Panc1 (cell line): ENCODE results near the gene ZFYVE28. TPM values are rescaled to one million over a fixed set of nuclear protein-coding genes. Genes with fewer than 3 reads are reported as not detected.

ENCODE experiments used
- ATAC-seq: fragments of 200-7000 bp; cut with Tn5 transposase; 2 replicates; pipeline ENCODE4 v1.9.1; 2020; ENCODE audit warnings: mild to moderate bottlenecking, moderate library complexity
- BruUV-seq: library from RNA; stranded (reverse); fragments of 400-500 nt; replicated peaks from 2 replicates; lab custom pipeline; 2021; lab: Mats Ljungman, UMichigan
- CTCF ChIA-PET: fragments of 300-600 bp; sonication (Branson Sonifier 250); formaldehyde crosslinking; loops from one replicate; lab custom pipeline; 2022; ENCODE audit warnings: antibody characterized with exemption; lab: Charles Lee
- POLR2A ChIA-PET: fragments of 300-600 bp; sonication (Branson Sonifier 250); formaldehyde crosslinking; loops from one replicate; lab custom pipeline; 2022; ENCODE audit warnings: antibody characterized with exemption; lab: Charles Lee
- DNase-seq: peaks from one replicate; pipeline ENCODE4 v3.0.0-alpha.2; 2010; ENCODE audit warnings: low read depth, low spot score
- H3K27ac ChIP-seq: 2 replicates; pipeline ENCODE4 v1.5.1; 2011; ENCODE audit warnings: mild to moderate bottlenecking, low read length, inconsistent platforms
- H3K27me3 ChIP-seq: fragments of 200-500 bp; sonication (Bioruptor generic); 2 replicates; pipeline ENCODE4 v1.6.0; 2014; ENCODE audit warnings: low read length, inconsistent platforms; ENCODE audit not compliant: control insufficient read depth, insufficient read depth
- H3K36me3 ChIP-seq: fragments of 200-500 bp; sonication (Bioruptor generic); 2 replicates; pipeline ENCODE4 v1.5.1; 2014; ENCODE audit warnings: inconsistent platforms, mild to moderate bottlenecking, low read length, moderate library complexity; ENCODE audit not compliant: control insufficient read depth, insufficient read depth
- H3K4me1 ChIP-seq: 2 replicates; pipeline ENCODE4 v1.5.1; 2011; ENCODE audit warnings: inconsistent platforms, mild to moderate bottlenecking, low read length, moderate library complexity; ENCODE audit not compliant: control insufficient read depth, insufficient read depth
- H3K4me3 ChIP-seq, 2 experiments: 2 replicates each; pipeline ENCODE4 v1.5.1; 2011 to 2012; ENCODE audit warnings: low read depth in 2 of 2, low read length in 2 of 2, mild to moderate bottlenecking in 2 of 2, inconsistent platforms in 1 of 2, moderate library complexity in 1 of 2
- H3K9me3 ChIP-seq: fragments of 200-500 bp; sonication (Bioruptor generic); 2 replicates; pipeline ENCODE4 v1.5.1; 2014; ENCODE audit warnings: low read depth, mild to moderate bottlenecking, inconsistent platforms, low read length, moderate library complexity; ENCODE audit not compliant: control insufficient read depth, insufficient read depth
- POLR2AphosphoS5 ChIP-seq: IDR thresholded peaks from 2 replicates; pipeline ENCODE4 v1.6.1; 2012; ENCODE audit warnings: mild to moderate bottlenecking, low read depth, low read length, moderate library complexity
- SIN3A ChIP-seq: IDR thresholded peaks from 2 replicates; pipeline ENCODE4 v1.6.1; 2012; ENCODE audit warnings: low read depth, mild to moderate bottlenecking, low read length, moderate library complexity, borderline replicate concordance; ENCODE audit not compliant: insufficient read depth
- TCF7L2 ChIP-seq: IDR thresholded peaks from 2 replicates; pipeline ENCODE4 v1.6.1; 2011; ENCODE audit warnings: mild to moderate bottlenecking, low read depth, low read length, inconsistent platforms
- in situ Hi-C: cut with HindIII; loops from 2 replicates; pipeline ENCODE4 v1.10.0; 2016; ENCODE audit warnings: low sequenced_read_pairs, low pct_unique_long_range_greater_than_20kb
- intact Hi-C: fragments of 100-400 bp; cut with micrococcal nuclease; formaldehyde crosslinking; loops from one replicate; pipeline ENCODE4 v1.10.0; 2022; ENCODE audit not compliant: unreplicated experiment
- total RNA-seq: library from RNA; stranded (reverse); gene quantifications from one replicate; pipeline ENCODE4 v1.2.1, GENCODE V29; 2021; ENCODE audit not compliant: unreplicated experiment
- TF ChIP-seq, protein P1 (sequence below), 2 experiments: IDR thresholded peaks; 2 replicates each; pipeline ENCODE4 v1.6.1; 2011 to 2012; ENCODE audit warnings: low read depth in 2 of 2, control low read depth in 1 of 2, low read length in 1 of 2, mild to moderate bottlenecking in 1 of 2, moderate library complexity in 1 of 2; ENCODE audit not compliant: insufficient read depth in 1 of 2
- TF ChIP-seq, protein P2 (sequence below): fragments of 450-650 bp; IDR thresholded peaks from 2 replicates; pipeline ENCODE4 v1.5.1; 2017; ENCODE audit warnings: mild to moderate bottlenecking

Gene ZFYVE28
- total RNA-seq, 1 experiment from 2014 or later = 11.9 TPM

DNA sequence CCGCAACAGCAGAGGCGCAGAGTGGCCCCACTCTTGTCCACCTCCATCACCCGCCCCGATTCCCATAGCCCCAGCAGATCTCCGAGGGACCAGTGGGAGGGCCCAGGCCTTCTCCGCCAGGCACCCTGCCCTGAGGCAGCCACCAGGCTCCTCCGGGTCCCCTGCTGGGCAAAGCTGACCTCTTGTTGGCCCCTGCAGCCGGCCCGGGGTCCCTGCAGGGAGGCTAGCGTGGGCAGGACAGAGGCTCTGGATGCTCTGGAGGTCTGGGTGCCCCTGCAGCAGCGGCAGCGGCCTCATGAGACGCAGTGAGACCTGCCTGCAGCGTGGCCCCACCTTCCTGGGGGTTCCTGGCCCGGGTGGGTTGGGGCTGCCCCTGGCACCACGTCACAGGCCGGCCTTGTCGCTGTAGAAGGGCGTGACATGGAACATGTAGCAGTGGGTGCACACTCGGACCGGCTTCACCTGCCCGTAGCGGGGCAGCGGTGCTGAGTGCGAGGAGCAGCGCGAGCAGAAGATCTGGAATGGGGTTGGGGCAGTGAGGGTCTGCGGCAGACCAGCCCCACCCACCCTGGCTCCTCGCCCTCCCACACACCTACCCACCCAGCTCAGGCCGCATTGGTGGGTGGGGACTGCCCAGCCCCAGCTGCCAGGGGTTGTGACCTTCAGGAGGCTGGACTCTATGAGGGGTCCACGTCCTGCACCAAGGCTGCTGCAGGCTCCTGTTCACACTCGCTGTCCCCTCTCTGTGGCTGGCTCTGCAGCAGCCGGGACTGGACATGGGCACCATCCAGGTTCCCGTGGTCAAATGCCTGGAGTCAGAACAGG is 147.9 kb downstream of the ZFYVE28 start:
- Histone ChIP-seq H3K27ac (no peak overlapping the region), H3K4me1 (peaks cover 5% of the 10 kb centered on the region; the same call in 1 of the 2 replicates), H3K36me3 (no peaks in the 10 kb centered on the region), H3K9me3 (no peaks in the 10 kb centered on the region), H3K4me3 (no peak overlapping the region), H3K27me3 (no peaks in the 10 kb centered on the region)
- ChIA-PET POLR2A (no interaction called here), CTCF (no interaction called here)
- DNase-seq = no peak
- BruUV-seq = no TSS peak
- ATAC-seq = no peak; the same call in 1 of the 2 replicates
- intact Hi-C loops = no loop called here
- TF ChIP-seq POLR2AphosphoS5 (no peak), TCF7L2 (no peak), SIN3A (no peak)
- TF ChIP-seq, protein P1, sequence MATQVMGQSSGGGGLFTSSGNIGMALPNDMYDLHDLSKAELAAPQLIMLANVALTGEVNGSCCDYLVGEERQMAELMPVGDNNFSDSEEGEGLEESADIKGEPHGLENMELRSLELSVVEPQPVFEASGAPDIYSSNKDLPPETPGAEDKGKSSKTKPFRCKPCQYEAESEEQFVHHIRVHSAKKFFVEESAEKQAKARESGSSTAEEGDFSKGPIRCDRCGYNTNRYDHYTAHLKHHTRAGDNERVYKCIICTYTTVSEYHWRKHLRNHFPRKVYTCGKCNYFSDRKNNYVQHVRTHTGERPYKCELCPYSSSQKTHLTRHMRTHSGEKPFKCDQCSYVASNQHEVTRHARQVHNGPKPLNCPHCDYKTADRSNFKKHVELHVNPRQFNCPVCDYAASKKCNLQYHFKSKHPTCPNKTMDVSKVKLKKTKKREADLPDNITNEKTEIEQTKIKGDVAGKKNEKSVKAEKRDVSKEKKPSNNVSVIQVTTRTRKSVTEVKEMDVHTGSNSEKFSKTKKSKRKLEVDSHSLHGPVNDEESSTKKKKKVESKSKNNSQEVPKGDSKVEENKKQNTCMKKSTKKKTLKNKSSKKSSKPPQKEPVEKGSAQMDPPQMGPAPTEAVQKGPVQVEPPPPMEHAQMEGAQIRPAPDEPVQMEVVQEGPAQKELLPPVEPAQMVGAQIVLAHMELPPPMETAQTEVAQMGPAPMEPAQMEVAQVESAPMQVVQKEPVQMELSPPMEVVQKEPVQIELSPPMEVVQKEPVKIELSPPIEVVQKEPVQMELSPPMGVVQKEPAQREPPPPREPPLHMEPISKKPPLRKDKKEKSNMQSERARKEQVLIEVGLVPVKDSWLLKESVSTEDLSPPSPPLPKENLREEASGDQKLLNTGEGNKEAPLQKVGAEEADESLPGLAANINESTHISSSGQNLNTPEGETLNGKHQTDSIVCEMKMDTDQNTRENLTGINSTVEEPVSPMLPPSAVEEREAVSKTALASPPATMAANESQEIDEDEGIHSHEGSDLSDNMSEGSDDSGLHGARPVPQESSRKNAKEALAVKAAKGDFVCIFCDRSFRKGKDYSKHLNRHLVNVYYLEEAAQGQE (IDR thresholded peaks at IDR 0.05; ENCODE audit: insufficient read depth in 1 of 2, low read depth in 2 of 2, low read length in 1 of 2) = no peak
- TF ChIP-seq, protein P2, sequence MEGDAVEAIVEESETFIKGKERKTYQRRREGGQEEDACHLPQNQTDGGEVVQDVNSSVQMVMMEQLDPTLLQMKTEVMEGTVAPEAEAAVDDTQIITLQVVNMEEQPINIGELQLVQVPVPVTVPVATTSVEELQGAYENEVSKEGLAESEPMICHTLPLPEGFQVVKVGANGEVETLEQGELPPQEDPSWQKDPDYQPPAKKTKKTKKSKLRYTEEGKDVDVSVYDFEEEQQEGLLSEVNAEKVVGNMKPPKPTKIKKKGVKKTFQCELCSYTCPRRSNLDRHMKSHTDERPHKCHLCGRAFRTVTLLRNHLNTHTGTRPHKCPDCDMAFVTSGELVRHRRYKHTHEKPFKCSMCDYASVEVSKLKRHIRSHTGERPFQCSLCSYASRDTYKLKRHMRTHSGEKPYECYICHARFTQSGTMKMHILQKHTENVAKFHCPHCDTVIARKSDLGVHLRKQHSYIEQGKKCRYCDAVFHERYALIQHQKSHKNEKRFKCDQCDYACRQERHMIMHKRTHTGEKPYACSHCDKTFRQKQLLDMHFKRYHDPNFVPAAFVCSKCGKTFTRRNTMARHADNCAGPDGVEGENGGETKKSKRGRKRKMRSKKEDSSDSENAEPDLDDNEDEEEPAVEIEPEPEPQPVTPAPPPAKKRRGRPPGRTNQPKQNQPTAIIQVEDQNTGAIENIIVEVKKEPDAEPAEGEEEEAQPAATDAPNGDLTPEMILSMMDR = no peak
- in situ Hi-C loops = no loop called here

DNA sequence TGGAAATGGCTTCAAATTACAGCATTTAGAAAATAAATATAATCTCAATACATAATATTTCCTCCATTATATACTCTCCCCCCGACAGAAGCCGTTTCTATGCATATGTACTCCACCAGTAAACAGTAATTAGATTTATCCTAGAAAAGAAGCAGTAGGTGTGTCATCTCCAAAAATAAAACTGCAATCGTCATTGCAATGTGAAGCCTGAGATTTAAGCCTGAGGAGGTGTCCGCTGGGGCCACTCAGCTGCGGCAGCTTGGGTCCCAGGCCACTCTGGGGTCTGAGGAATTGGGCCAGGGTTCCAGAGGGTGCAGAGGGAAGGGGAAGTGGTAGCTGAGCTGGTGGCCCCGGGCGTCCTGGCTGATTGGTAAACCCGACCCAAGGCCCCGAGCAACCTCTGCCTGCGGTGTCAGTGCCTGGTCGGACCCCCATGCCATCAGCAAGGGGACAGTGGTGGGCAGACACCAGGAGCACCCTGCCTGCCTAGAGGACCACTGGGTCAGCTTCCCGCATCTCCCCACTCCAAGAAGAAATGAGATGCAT is 148.8 kb downstream of the ZFYVE28 start:
- DNase-seq (no peak), ATAC-seq (no peak)
- Histone ChIP-seq H3K4me3 (no peak overlapping the region), H3K27ac (no peak overlapping the region), H3K36me3 (no peaks in the 10 kb centered on the region), H3K9me3 (no peaks in the 10 kb centered on the region), H3K27me3 (no peaks in the 10 kb centered on the region), H3K4me1 (peaks cover 5% of the 10 kb centered on the region; the same call in 1 of the 2 replicates)
- no TSS peak for BruUV-seq
- TF ChIP-seq SIN3A (no peak), POLR2AphosphoS5 (no peak), TCF7L2 (no peak)
- TF ChIP-seq, protein P1 (IDR thresholded peaks at IDR 0.05; ENCODE audit: insufficient read depth in 1 of 2, low read depth in 2 of 2, low read length in 1 of 2) = no peak
- TF ChIP-seq, protein P2 = no peak
- in situ Hi-C loops (no loop called here), intact Hi-C loops (no loop called here)
- ChIA-PET CTCF (no interaction called here), POLR2A (no interaction called here)
